IPS-NIHi11 (cell line): Measurements from ENCODE around the gene UBXN4.
"Not testable (repeated sequence)": the region's sequence is repeated elsewhere in the genome, so short reads cannot be mapped to it uniquely, and the experiment has no call there.

ENCODE experiments used
- DNase-seq: peaks from one replicate; pipeline ENCODE4 v3.0.0; 2012; ENCODE audit warnings: mixed read lengths, low spot score

Gene UBXN4, protein sequence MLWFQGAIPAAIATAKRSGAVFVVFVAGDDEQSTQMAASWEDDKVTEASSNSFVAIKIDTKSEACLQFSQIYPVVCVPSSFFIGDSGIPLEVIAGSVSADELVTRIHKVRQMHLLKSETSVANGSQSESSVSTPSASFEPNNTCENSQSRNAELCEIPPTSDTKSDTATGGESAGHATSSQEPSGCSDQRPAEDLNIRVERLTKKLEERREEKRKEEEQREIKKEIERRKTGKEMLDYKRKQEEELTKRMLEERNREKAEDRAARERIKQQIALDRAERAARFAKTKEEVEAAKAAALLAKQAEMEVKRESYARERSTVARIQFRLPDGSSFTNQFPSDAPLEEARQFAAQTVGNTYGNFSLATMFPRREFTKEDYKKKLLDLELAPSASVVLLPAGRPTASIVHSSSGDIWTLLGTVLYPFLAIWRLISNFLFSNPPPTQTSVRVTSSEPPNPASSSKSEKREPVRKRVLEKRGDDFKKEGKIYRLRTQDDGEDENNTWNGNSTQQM

DNA sequence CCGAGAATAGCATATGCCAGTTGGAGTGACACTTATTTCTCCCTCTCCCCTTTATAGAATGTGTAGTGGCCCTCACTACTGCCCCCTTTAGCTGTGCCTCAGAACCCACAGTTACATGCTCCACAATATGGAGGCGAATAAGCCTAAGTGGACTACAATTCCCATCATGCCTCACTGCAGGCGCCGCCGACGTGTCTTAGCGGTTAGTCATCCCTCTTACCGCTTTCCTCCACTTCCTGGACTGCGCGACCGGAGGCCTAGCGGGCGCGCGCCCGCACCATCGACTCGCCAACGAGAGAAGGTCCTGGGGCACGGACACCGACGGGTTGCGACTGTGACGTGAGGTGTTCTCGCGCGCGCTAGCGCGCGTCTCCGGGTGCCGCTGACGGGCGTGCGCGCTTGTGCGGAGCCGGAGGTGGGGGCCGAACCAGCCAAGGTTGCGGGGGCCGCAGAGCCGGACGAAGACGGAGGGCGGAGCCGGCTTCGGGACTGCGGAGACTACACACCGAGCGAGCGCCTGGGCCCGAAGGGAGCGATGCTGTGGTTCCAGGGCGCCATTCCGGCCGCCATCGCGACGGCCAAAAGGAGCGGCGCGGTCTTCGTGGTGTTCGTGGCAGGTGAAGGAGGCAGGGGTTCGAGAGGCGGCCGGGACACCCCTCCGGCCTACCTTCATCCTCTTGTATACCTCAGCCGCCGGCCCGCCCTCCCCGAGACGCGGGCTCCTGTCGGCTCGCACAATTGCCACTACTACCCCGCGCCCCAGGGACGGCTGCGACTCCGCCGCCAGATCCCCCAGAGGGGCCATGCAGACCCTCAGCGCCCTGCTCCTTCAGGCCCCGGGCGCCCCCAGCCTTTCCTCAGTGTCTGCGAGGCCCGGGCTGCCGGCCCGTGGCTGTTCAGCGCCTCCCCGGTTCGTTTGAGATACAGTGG is at the start of gene UBXN4:
Gene UBXN4 (plus strand): TSS at position 461 of the 930 bp plus-strand sequence. CDS start 75 bp downstream, at position 536.
- peak; percentile 95 for DNase-seq

DNA sequence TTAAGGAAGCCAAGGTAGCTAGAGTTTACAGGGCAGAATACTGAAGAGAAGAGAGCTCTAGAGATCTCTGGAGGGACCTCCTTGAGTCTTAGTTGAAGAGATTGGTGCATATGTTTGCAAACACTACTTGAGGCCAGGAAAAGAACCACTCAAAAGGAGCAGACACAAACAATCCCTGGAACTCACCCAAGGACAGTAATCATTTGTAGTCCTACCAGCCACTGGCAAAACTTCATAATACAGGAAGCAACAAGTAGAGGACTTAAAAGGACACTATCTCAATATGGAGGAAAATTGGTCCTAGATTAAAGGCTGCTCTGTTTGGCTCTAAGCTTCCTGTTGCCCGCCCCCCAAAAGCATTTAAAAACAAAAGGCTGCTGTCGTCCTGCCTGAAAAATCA is 46.9 kb upstream of the UBXN4 start:
- DNase-seq = no peak

DNA sequence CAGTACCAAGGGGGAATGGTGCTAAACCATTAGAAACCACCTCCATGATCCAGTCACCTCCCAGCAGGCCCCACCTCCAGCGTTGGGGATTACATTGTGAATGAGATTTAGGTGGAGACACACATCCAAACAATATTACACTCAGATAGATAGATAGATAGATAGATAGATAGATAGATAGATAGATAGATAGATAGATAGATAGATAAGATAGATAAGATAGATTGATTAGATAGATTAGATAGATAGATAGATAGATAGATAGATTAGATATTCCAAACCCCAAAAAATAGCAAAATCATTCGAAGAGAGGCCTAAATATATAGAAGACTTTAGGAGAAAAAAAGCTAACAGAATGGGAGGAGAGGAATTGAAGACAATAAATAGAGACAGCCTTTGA is 42.8 kb upstream of the UBXN4 start:
- DNase-seq = no peak

DNA sequence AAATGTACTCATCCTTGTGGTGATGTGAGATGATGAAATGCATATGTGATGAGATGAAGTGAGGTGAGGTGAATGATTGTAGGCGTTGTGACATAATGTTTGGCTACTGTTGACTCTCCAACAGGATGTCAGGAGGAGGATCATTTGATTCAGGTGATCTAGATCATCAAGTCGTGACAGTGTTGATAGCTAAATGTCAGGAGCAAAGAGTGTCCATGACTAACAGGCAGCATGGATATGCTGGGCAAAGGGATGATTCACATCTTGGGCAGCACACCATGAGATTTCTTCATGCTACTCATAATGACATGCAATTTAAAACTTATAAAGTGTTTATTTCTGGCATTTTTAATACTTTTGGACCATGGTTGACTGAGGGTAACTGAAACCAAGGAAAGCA is 40.2 kb upstream of the UBXN4 start:
- DNase-seq = no peak

DNA sequence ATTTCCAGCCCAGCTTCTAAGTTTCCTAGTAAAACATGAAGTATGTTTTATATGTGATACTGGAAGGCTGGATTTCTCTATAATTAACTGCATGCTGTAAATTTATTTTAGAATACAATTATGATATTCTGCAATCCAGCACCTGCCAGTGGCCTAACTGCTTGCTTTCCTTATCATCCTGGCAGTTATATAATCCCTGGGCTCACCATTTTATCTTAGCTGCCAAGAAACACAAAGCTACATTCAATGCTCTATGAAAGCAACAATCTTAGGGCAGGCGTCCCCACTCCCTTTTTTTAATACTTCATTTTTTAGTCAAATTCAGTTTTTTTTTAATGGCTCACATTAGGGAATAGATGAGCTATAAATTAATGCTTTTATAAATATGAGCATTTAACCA is 38.4 kb upstream of the UBXN4 start:
- DNase-seq = no peak

DNA sequence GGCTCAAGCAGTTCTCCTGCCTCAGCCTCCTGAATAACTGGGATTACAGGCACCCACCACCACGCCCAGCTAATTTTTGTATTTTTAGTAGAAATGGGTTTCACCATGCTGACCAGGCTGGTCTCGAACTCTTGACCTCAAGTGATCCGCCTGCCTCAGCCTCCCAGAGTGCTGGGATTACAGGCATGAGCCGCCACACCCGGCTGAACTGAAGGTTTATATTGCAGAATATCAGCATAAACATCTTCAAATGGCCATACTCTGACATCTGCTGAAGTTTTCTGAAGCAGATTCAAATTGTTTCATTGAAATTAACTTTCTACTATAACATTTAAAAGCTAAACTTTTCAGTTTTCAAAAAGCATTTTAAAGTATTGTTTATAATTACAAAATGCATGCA is 37.6 kb upstream of the UBXN4 start:
- not testable (repeated sequence) for DNase-seq

DNA sequence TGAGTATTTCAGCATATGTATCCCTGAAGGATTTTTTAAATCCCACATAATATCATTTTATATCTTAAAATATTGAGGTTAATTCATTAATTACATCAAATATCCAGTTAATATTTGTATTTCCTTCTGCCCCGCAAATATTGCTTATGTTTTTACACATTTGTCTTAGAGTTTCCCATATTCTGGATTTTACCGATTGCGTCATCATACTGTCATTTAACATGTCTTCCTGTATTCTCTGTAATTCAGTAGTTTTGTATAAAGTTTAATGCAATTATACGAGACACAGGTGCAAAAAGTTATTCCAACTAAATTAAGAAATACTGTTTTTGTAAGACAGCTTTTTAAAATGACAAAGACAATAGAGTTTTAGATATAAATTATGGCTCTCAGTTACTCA is 33.5 kb upstream of the UBXN4 start:
- DNase-seq = no peak

DNA sequence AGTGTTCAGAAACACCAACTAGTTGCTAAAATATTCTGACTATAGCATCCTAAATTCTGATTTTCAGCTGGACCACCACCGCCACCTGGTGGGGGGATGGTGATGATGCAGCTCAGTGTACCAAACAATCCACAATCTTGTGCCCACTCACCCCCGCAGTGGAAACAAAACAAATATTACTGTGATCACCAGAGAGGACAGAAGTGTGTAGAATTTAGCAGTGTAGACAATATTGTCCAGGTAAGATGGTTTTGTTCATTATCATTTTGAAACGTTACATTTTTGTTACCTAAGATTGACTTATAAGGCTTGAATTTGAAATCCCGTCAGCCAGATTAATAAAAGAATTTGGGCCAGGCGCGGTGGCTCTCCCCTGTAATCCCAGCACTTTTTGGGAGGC is 31.7 kb upstream of the UBXN4 start:
- peak; percentile 63 for DNase-seq

DNA sequence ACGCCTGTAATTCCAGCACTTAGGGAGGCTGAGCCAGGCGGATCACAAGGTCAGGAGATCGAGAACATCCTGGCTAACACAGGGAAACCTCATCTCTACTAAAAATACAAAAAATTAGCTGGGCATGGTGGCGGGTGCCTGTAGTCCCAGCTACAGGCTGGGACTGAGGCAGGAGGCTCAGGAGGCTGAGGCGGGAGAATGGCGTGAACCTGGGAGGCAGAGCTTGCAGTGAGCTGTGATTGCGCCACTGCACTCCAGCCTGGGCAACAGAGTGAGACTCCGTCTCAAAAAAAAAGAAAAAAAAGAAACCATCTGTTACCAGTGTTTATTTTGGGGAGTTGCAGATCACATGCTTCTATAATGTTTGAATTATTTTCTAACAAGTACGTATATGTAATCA is 26.6 kb upstream of the UBXN4 start:
- DNase-seq = not testable (repeated sequence)

DNA sequence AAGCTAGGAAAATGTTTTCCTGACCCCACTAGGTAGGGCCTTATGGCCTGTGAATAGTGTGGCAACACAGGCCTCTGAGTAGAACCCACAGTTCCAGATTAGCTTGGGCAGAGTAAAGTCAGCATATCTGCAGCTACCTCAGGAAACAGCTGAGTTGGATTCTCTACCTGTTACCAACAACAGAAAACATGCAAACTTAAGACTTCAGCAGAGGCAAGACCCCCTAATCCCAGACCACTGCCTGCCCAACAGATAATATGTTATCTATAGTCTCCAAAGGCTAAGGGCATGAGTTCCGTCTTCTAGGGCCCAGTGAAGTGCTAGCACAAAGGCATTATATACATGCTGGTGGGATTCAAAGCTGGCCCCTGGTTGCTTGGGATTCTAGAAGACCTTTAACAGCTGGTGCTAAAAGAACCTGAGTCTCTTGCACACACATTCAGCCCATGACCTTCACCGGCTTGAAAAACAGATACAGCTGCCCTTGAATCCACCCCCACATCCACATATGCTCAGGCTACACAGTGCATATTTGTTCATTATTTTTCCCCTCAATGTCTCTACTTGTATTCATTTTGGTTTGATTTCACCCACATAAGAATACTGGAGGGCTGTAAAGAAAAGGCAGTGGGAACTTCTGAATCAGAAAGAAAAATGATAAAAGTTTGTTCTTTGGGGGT is 13.5 kb upstream of the UBXN4 start:
- DNase-seq = no peak

DNA sequence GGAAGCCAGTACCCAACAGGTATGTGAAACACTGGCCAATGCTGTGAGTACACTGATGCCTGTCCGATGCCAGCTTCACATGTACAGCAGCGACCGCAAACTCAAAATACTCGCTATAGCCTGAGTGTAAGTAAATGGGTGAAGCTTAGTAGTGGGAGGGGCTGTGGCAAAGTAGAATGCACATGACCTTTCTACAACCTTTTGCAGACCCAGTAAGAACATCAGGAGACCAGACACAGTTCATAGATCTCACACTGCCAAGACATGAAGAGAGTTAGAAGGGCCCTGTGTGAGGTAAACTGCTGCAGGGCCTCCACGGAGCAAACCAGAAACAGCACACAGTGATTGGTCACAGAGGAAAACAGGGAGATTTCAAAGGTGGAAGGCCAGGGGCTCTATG is 9.1 kb upstream of the UBXN4 start:
- DNase-seq = no peak

DNA sequence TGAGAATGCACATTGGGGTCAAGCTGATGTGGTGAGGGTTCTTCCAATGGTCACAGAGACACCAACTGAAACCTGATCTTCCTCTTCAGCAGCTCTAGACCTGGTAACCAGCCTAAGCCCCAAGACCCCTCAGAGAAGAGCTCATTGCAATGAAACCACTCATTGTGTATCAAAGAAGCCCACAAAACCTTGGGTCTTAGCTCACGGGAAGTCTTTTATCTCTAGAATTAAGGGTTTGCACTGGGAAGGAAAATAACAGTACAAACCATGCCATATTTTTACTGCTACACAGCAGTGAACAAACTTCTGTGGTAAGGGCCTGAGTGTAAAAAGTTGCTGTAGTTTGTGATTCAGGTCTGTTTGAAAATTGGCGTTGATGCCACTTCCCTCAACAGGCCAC is 8.6 kb upstream of the UBXN4 start:
- no peak for DNase-seq

DNA sequence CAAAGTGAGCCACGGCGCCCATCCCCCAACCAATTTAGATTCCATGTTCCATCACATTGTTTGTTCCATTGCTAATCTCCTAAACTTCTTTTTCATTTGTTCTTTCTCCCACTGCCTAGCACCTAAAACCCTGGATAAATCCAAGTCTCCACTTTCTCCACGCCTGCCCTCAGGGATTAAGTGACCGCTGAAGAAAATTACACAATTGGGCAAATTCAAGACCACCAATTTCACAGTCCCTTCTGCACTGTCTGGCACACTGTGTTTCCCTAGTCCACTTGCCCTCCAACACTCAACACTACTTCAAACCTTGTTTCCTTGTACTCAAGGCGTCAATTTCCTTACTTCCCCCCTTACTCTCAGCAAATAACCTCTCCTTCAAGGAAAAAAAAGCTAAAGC is 5.1 kb upstream of the UBXN4 start:
- no peak for DNase-seq

DNA sequence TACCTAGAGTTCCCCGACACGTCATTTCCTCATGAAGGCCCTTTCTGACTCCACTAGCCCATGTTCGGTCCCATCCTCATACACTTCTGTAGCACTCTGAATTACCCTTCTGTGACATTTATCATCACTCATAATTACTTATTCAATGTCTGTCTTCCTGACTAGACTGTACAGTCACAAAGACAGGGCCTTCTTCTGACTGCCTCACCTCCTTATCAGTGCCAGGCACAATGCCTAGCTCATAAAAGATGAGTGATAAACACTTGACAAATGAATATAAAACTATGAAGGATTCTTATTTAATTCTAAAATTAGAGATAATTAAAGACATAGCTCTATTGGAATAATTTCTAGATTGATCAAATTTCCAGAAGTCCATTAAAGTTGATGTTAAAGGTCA is 1.4 kb upstream of the UBXN4 start:
- DNase-seq = no peak

DNA sequence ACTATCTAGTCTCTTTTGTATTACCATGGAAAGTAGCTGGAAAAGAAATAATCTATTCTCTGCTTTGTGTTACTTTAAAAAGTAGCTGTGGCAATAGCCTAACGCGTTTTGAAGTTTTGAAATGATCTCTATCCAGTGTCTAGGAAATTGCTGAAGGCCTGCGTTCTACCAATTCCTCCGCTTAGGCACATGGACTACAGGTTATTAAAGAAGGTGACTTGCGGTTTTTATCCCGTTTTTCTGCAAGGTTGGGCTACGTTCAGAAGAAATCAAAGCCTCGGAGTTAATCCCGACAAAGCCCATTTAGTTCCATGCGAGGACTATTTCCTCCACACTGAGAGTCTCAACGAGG is 636 bp upstream of the UBXN4 start:
- DNase-seq = no peak

DNA sequence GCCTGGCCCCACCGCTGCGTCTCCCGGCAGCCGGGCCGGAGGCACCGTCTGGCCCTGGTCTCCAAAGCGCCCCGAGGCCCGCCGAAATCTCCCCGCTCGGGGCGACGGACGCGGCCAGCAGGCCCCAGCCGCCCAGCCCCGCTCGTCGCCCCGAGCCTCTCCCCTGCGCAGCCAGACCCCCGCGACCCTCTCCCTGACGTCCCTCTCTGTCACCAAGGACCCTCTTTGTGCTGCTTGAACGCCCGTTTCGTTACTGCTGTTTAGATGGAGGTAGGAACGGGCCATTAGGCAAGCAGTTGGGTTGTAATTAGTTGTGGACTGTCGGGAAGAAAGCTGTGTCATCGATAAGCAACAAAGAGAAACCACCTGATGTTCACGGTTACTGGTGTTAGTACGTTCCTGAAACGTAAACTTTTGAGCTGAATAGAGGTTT is 686 bp downstream of the UBXN4 start:
- peak; percentile 58 for DNase-seq

DNA sequence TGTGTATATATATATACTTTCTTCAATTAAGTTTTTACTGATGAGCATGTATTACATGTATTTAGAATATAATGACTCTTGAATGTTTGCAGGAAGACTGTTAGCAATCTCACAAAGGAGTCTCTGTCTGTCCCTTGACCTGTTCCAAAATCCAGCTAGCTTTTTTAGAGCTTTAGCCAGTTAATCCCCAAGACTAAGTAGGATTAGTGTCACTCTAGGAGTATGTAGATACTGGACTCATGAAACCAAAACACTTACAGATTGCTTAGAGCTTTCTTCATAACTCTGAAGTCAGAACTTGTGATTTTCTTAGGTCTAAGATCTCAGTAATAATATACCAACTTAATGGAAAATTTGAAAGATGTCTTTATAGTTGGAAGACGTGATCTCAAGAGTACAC is 2.2 kb downstream of the UBXN4 start:
- DNase-seq = no peak

DNA sequence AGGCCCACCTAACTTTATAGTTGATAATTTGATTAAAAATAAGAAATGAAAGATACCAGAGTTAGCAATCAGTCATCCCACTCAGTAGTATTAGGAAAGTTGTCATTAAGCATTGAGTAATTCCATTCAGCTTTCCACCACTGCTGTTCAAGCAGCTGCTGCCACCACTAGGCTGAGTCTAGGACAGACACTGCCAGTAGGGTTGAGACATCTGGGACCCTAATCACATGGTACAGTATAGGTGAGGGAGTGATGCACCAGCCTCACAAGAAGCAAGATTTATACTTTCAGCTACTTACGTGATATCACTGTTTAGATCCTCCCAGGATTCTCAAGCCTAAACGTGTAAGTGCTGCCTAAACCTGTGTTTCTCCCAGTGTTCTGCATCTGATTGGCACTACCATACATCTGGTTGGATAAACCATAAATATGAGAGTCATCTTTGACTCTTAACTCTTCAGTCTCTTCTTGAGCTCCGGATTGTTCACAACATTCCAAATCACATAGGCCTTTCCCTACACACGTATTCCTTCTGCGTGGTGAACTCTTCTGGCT is 3.2 kb downstream of the UBXN4 start:
- DNase-seq = peak; percentile 53

DNA sequence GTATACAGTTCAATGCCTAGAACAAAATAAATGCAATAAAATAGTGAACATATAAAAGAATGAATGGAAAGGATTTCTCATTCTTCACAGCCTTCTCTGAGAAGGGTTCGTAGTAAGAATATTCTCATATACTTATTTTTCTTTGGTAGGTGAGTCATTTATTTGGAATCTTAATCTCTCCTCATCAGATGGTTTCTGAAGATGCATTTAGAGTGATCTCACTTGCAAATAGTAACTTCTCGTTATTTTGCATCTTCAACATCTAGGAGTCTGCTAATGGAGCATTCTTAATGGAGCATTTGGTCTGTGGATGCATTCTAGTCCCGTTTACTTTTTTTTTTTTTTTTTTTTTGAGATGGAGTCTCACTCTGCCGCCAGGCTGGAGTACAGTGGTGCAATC is 3.9 kb downstream of the UBXN4 start:
- DNase-seq = no peak

DNA sequence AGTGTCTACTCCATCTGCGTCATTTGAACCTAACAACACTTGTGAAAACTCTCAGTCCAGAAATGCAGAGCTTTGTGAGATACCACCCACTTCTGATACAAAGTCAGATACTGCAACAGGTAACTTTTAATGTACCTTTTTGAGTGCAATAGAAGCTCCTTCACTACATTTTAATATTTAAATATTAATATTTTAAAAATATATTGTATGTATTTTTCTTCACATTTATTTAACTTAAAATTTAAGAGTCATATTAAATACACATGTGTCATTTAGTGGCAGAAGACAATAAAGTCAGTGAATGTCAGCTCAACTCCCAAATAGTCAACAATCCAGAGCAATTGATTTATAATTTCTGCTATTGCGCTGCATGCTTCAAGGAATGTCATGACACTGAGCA is 13.9 kb downstream of the UBXN4 start:
- no peak for DNase-seq

DNA sequence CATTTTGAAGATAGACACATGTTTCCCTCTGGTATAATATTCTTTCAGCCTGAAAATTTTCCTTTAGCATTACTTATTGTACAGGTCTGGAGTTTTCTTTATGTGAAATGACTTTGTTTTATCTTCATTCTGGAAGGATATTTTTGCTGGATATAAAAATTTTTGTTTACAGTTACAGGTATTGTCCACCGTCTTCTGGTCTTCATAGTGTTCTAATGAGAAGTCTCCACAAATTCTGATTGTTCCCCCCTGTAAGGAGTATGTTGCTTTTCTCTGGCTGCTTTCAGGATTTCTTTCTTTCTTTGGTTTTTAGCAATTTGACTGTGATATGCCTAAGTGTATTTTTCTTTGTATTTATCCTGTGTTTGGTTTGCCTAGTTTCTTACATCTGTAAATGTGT is 15.0 kb downstream of the UBXN4 start:
- DNase-seq = no peak

DNA sequence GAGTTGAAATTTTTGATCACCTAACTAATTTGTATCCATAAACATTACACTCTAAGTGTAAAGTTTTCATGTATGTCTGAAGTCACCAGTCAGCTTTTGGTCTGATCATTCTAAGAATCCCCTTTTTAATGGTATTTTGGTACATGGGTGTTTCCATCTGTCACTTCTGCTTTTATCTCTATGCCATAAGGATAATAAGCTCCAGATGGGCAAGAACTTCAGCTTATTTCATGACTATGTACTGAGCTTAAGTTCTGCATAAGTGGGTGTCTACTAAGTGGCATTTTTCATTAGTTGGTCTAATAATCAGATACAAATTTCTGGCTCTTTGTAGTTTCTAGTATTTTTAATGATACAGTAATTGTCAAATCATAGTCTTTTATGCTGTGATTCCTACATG is 20.4 kb downstream of the UBXN4 start:
- DNase-seq = no peak
